ENCODE results near the gene PDGFD. TPM values are rescaled to one million over a fixed set of nuclear protein-coding genes. Genes with fewer than 3 reads are reported as not detected.

PDGFD gene
- total RNA-seq, 4 donors from 2014 or later: 16.1 to 108 (median 36.0) TPM

DNA sequence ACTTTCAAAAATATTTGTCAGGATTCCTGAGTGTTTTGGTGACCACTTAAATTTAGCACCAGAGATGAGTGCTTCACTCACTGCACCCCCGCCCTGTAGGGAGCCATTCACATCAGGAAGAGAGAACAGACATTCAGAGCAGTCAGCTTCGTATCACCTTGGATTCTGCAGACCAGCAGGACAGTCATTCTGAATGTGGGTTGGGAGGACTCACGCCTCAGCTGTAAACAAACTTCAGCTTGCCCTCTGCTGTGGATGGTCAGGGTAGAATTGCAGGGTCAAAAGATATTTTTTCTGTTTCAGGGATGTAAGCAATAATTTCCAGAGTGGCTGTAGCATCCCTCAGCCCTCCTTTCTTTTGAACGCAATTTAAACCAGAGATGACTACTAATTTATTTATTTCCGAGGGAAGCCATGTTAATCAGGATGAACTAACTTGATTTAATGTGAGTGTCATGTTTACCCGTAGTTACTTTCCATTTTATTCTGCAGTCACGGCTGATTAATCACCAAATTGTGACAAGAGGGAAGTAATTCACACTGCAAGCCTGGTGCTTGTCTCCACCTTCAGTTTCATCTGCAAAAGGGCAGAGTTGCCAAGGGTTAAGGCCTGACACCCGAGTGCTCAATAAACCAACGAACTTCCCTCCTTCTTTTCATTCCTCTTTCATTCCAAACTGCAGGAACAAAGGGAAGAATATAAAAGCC, 301.7 kb downstream of the PDGFD start:
- no peak overlapping the region for H3K27ac ChIP-seq
- no peak for DNase-seq
- no peaks in the 10 kb centered on the region for H3K4me1 ChIP-seq
- H3K4me3 ChIP-seq (replicated peaks in 1 of 3): no peak overlapping the region
- no peaks in the 10 kb centered on the region for H3K27me3 ChIP-seq
- TF ChIP-seq POLR2A (IDR thresholded peaks at IDR 0.05): no peak
- TF ChIP-seq, protein P1, sequence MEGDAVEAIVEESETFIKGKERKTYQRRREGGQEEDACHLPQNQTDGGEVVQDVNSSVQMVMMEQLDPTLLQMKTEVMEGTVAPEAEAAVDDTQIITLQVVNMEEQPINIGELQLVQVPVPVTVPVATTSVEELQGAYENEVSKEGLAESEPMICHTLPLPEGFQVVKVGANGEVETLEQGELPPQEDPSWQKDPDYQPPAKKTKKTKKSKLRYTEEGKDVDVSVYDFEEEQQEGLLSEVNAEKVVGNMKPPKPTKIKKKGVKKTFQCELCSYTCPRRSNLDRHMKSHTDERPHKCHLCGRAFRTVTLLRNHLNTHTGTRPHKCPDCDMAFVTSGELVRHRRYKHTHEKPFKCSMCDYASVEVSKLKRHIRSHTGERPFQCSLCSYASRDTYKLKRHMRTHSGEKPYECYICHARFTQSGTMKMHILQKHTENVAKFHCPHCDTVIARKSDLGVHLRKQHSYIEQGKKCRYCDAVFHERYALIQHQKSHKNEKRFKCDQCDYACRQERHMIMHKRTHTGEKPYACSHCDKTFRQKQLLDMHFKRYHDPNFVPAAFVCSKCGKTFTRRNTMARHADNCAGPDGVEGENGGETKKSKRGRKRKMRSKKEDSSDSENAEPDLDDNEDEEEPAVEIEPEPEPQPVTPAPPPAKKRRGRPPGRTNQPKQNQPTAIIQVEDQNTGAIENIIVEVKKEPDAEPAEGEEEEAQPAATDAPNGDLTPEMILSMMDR (IDR thresholded peaks at IDR 0.05): no peak
- no peaks in the 10 kb centered on the region for H3K36me3 ChIP-seq
- WGBS, 2 donors: 73 to 78% methylated on average over 9 of the region's 9 CpGs
- no peaks in the 10 kb centered on the region for H3K9me3 ChIP-seq
- intact Hi-C loops (cut with DNase I): no loop called here

Other genes starting within 250 kb of the PDGFD start
- under 1 TPM in 1 of 4 donors, not detected in 3; 0.13 TPM for gene DDI1, start 127.5 kb downstream of the PDGFD start, total RNA-seq

Measured in thyroid gland (tissue), 4 donors.